ENCODE results near the gene PCDHGB5. TPM values are rescaled to one million over a fixed set of nuclear protein-coding genes. Genes with fewer than 3 reads are reported as not detected.
A peak's percentile ranks its signal among the peaks of the same experiment; 100 is the strongest.
"Not testable (repeated sequence)": the region's sequence is repeated elsewhere in the genome, so short reads cannot be mapped to it uniquely, and the experiment has no call there.

Gene PCDHGB5
- total and polyA plus RNA-seq, 12 donors: 0.40 to 15.3 (median 9.3) TPM

- TF ChIP-seq CTCF (IDR thresholded peaks at IDR 0.05): peak; percentile 16 to 60 (median 44)
- H3K27me3 ChIP-seq; H3K27ac ChIP-seq; H3K4me1 ChIP-seq (replicated peaks in 1 of 2); H3K36me3 ChIP-seq (replicated peaks in 1 of 2); intact Hi-C loops (cut with DNase I): not testable (repeated sequence)
- Histone ChIP-seq H3K4me3 (peak within 1 kb of the TSS in 1 of 4 donors; percentile 43), H3K9me3 (replicated peaks in 1 of 3) (peaks cover 0 to 69% (median 8%) of the 10 kb centered on the region in 3 donors)
- peak; percentile 27 to 63 (median 40) for DNase-seq
- WGBS, 4 donors: 8 to 14% (median 11%) methylated on average over 25 to 50 of the region's 51 CpGs
Observed at GRCh38 chr5:141407790-141408505, 10.2 kb downstream of the PCDHGB5 start, which contains the start of gene PCDHGB6. TSS of gene PCDHGB6 (plus strand) at chr5:141408021. CDS start at chr5:141408203, 182 bp downstream.

- Histone ChIP-seq H3K9me3 (replicated peaks in 1 of 3) (peaks cover 0 to 60% (median 8%) of the 10 kb centered on the region in 3 donors), H3K4me1 (replicated peaks in 1 of 2) (no peaks in the 10 kb centered on the region), H3K27ac (no peak overlapping the region), H3K36me3 (replicated peaks in 1 of 2) (no peaks in the 10 kb centered on the region), H3K4me3 (no peak overlapping the region), H3K27me3 (no peaks in the 10 kb centered on the region)
- 15 to 26% (median 21%) methylated on average over 24 to 64 of the region's 64 CpGs for WGBS, 4 donors
- TF ChIP-seq CTCF (IDR thresholded peaks at IDR 0.05): no peak
- DNase-seq: no peak
- intact Hi-C loops (cut with DNase I): loop anchor here (5.0 to 10.0 kb wide), 5 partner anchors 95 to 185 kb away; partner anchors contain the start of gene PCDHB14 (in 1 of the 2)
Observed at GRCh38 chr5:141409598-141410306, 12.0 kb downstream of the PCDHGB5 start.

- no peak overlapping the region for H3K4me3 ChIP-seq
- 56 to 73% (median 64%) methylated on average over 3 of the region's 3 CpGs for WGBS, 4 donors
- H3K9me3 ChIP-seq (replicated peaks in 1 of 3): peaks cover 0 to 52% (median 6%) of the 10 kb centered on the region in 3 donors
- no peaks in the 10 kb centered on the region for H3K4me1 ChIP-seq (replicated peaks in 1 of 2)
- TF ChIP-seq POLR2A (IDR thresholded peaks at IDR 0.05) (no peak), CTCF (IDR thresholded peaks at IDR 0.05) (no peak)
- intact Hi-C loops (cut with DNase I): loop anchor here (5.0 to 10.0 kb wide), 5 partner anchors 97 to 187 kb away; partner anchors contain the start of gene PCDHB14 (in 1 of the 2)
- H3K27ac ChIP-seq: no peak overlapping the region
- DNase-seq: no peak
- no peaks in the 10 kb centered on the region for H3K36me3 ChIP-seq (replicated peaks in 1 of 2)
- no peaks in the 10 kb centered on the region for H3K27me3 ChIP-seq
Observed at GRCh38 chr5:141411575-141411974, 13.8 kb downstream of the PCDHGB5 start.

- peak in 6 of 7 donors; percentile 34 to 68 (median 46) for DNase-seq
- TF ChIP-seq POLR2A (IDR thresholded peaks at IDR 0.05): no peak
- TF ChIP-seq CTCF (IDR thresholded peaks at IDR 0.05): peak; percentile 19 to 44 (median 38)
- no peaks in the 10 kb centered on the region for H3K27me3 ChIP-seq
Observed at GRCh38 chr5:141412854-141413539, 15.2 kb downstream of the PCDHGB5 start, which contains the start of gene PCDHGA10. TSS of gene PCDHGA10 (plus strand) at chr5:141412987. CDS start at chr5:141413176, 189 bp downstream.

More at GRCh38 chr5:141412854-141413539, 15.2 kb downstream of the PCDHGB5 start, which contains the start of gene PCDHGA10:
- no peaks in the 10 kb centered on the region for H3K4me1 ChIP-seq (replicated peaks in 1 of 2)
- H3K4me3 ChIP-seq: peak within 1 kb of the TSS in 2 of 4 donors; percentile 6 to 43
- intact Hi-C loops (cut with DNase I): loop anchor here (5.0 to 10.0 kb wide), 5 partner anchors 98 to 188 kb away; partner anchors contain the start of gene PCDHB14 (in 1 of the 2)
- peaks cover 0 to 48% (median 0%) of the 10 kb centered on the region in 3 donors for H3K9me3 ChIP-seq (replicated peaks in 1 of 3)
- no peaks in the 10 kb centered on the region for H3K36me3 ChIP-seq (replicated peaks in 1 of 2)
- H3K27ac ChIP-seq: peak within 1 kb of the TSS in 1 of 5 donors; percentile 40
- 9 to 20% (median 14%) methylated on average over 31 of the region's 31 CpGs for WGBS, 4 donors
